ENCODE data around the gene RTL10.

The RTL10 gene

GRCh38 chr22:19821523-19822300, 33.0 kb downstream of the RTL10 start:
- DNase-seq = peak; percentile 12

GRCh38 chr22:19820880-19821522, 33.7 kb downstream of the RTL10 start:
- peak; percentile 14 for DNase-seq

GRCh38 chr22:19819911-19820879, 34.5 kb downstream of the RTL10 start:
- DNase-seq = peak; percentile 12

- peak; percentile 12 for DNase-seq
Observed at GRCh38 chr22:19819208-19819910, 35.3 kb downstream of the RTL10 start.

GRCh38 chr22:19818324-19819207, 36.1 kb downstream of the RTL10 start:
- DNase-seq = peak; percentile 12

- DNase-seq = no peak
Observed at GRCh38 chr22:19816372-19817119, 38.1 kb downstream of the RTL10 start.

- DNase-seq = no peak
Observed at GRCh38 chr22:19815823-19816290, 38.8 kb downstream of the RTL10 start.

- peak; percentile 12 for DNase-seq
Observed at GRCh38 chr22:19815093-19815822, 39.4 kb downstream of the RTL10 start.

GRCh38 chr22:19814428-19814827, 40.2 kb downstream of the RTL10 start:
- DNase-seq = no peak

- DNase-seq = no peak
Observed at GRCh38 chr22:19812910-19813309, 41.8 kb downstream of the RTL10 start.

- DNase-seq = peak; percentile 26
Observed at GRCh38 chr22:19811811-19812771, 42.6 kb downstream of the RTL10 start.

- DNase-seq = no peak
Observed at GRCh38 chr22:19811211-19811621, 43.5 kb downstream of the RTL10 start.

- peak; percentile 25 for DNase-seq
Observed at GRCh38 chr22:19810381-19811201, 44.1 kb downstream of the RTL10 start.

- DNase-seq = no peak
Observed at GRCh38 chr22:19809741-19810140, 44.9 kb downstream of the RTL10 start.

GRCh38 chr22:19808873-19809478, 45.7 kb downstream of the RTL10 start:
- peak; percentile 18 for DNase-seq

- DNase-seq = peak; percentile 15
Observed at GRCh38 chr22:19807914-19808872, 46.5 kb downstream of the RTL10 start.

Data from femur (tissue), 1 donor.